Spinal cord (tissue), 10 donors: ENCODE measurements around the gene EID3. TPM values are rescaled to one million over a fixed set of nuclear protein-coding genes. Genes with fewer than 3 reads are reported as not detected.

Experiments used
- DNase-seq, 6 donors: peaks; one replicate each; pipeline versions ENCODE4 v3.0.0 to v3.0.0-alpha.2; 2013 to 2015; ENCODE audit warnings: low spot score in 6 of 6, low read depth in 4 of 6
- H3K27ac ChIP-seq: one replicate; pipeline ENCODE4 v1.5.1; 2013; ENCODE audit warnings: low read depth, low read length, control low read depth
- H3K27me3 ChIP-seq: one replicate; pipeline ENCODE4 v1.6.1; 2013; ENCODE audit warnings: low read length; ENCODE audit not compliant: control insufficient read depth, insufficient read depth
- H3K36me3 ChIP-seq: one replicate; pipeline ENCODE4 v1.6.1; 2013; ENCODE audit warnings: low read length; ENCODE audit not compliant: control insufficient read depth, insufficient read depth
- H3K4me1 ChIP-seq: one replicate; pipeline ENCODE4 v1.6.1; 2013; ENCODE audit warnings: low read length; ENCODE audit not compliant: control insufficient read depth, insufficient read depth
- H3K4me3 ChIP-seq: one replicate; pipeline ENCODE4 v1.5.1; 2013; ENCODE audit warnings: low read depth, low read length, control low read depth
- H3K9me3 ChIP-seq: one replicate; pipeline ENCODE4 v1.6.1; 2013; ENCODE audit warnings: low read length; ENCODE audit not compliant: control insufficient read depth, insufficient read depth
- WGBS: methylation state at CpG from one replicate; pipeline ENCODE4 v1.1.5; 2013; ENCODE audit warnings: missing lambda C conversion rate; ENCODE audit not compliant: insufficient coverage; 5-methylcytosine and 5-hydroxymethylcytosine counted together
- polyA plus RNA-seq, 2 donors: library from polyadenylated mRNA; unstranded; fragments of 120-200 nt; gene quantifications; one replicate each; pipeline ENCODE4 v1.2.1, GENCODE V29; 2013; ENCODE audit not compliant: insufficient read length in 2 of 2
- total RNA-seq, 2 donors: library from RNA; depleted of rRNA in 1 of 2; stranded (reverse); fragments of 120-200 nt in 1 of 2; fragments of >200 nt in 1 of 2; gene quantifications; one replicate each; pipeline versions ENCODE4 v1.2.3 to v1.2.4, GENCODE V29; 2013 to 2014
- donor health status: healthy.

The EID3 gene
- total and polyA plus RNA-seq, 4 donors: 4.3 to 6.5 (median 5.0) TPM

GRCh38 chr12:104310751-104311633, 7.5 kb downstream of the EID3 start:
- no CpG with 5 or more reads among the region's 5 CpGs for WGBS
- H3K36me3 ChIP-seq: peaks cover 18% of the 10 kb centered on the region

GRCh38 chr12:104312202-104312601, 8.7 kb downstream of the EID3 start:
- WGBS: no CpG with 5 or more reads among the region's 1 CpG
- no peaks in the 10 kb centered on the region for H3K27me3 ChIP-seq
- H3K4me3 ChIP-seq: no peak overlapping the region
- peaks cover 18% of the 10 kb centered on the region for H3K36me3 ChIP-seq
- no peak for DNase-seq
- H3K27ac ChIP-seq: no peak overlapping the region
- H3K4me1 ChIP-seq: no peaks in the 10 kb centered on the region
- no peaks in the 10 kb centered on the region for H3K9me3 ChIP-seq

More at GRCh38 chr12:104310751-104311633, 7.5 kb downstream of the EID3 start:
- Histone ChIP-seq H3K27ac (no peak overlapping the region), H3K27me3 (no peaks in the 10 kb centered on the region), H3K4me3 (no peak overlapping the region), H3K4me1 (no peaks in the 10 kb centered on the region), H3K9me3 (no peaks in the 10 kb centered on the region)
- no peak for DNase-seq

- Histone ChIP-seq H3K4me3 (no peak overlapping the region), H3K4me1 (no peaks in the 10 kb centered on the region), H3K27ac (no peak overlapping the region), H3K9me3 (no peaks in the 10 kb centered on the region), H3K36me3 (peaks cover 18% of the 10 kb centered on the region), H3K27me3 (no peaks in the 10 kb centered on the region)
- no peak for DNase-seq
- no CpG with 5 or more reads among the region's 1 CpG for WGBS
Observed at GRCh38 chr12:104312654-104313053, 9.1 kb downstream of the EID3 start.

- no peak overlapping the region for H3K4me3 ChIP-seq
- H3K36me3 ChIP-seq: peaks cover 20% of the 10 kb centered on the region
- H3K27ac ChIP-seq: no peak overlapping the region
- no peaks in the 10 kb centered on the region for H3K4me1 ChIP-seq
- DNase-seq: no peak
- H3K9me3 ChIP-seq: no peaks in the 10 kb centered on the region
- WGBS: 75% methylated on average over 3 of the region's 4 CpGs
- no peaks in the 10 kb centered on the region for H3K27me3 ChIP-seq
Observed at GRCh38 chr12:104313568-104314241, 10.2 kb downstream of the EID3 start.

GRCh38 chr12:104314242-104314614, 10.7 kb downstream of the EID3 start:
- Histone ChIP-seq H3K27ac (no peak overlapping the region), H3K36me3 (peaks cover 20% of the 10 kb centered on the region), H3K27me3 (no peaks in the 10 kb centered on the region), H3K4me3 (no peak overlapping the region), H3K4me1 (no peaks in the 10 kb centered on the region), H3K9me3 (no peaks in the 10 kb centered on the region)
- no CpG with 5 or more reads among the region's 1 CpG for WGBS
- DNase-seq: no peak

GRCh38 chr12:104315326-104316224, 12.0 kb downstream of the EID3 start:
- Histone ChIP-seq H3K27ac (no peak overlapping the region), H3K4me3 (no peak overlapping the region), H3K4me1 (no peaks in the 10 kb centered on the region), H3K9me3 (no peaks in the 10 kb centered on the region), H3K36me3 (peaks cover 17% of the 10 kb centered on the region), H3K27me3 (no peaks in the 10 kb centered on the region)
- no peak for DNase-seq
- WGBS: 91% methylated on average over 7 of the region's 10 CpGs

- H3K9me3 ChIP-seq: no peaks in the 10 kb centered on the region
- no peaks in the 10 kb centered on the region for H3K27me3 ChIP-seq
- H3K36me3 ChIP-seq: peaks cover 12% of the 10 kb centered on the region
- no peak overlapping the region for H3K27ac ChIP-seq
- H3K4me1 ChIP-seq: no peaks in the 10 kb centered on the region
- DNase-seq: no peak
- H3K4me3 ChIP-seq: no peak overlapping the region
Observed at GRCh38 chr12:104316936-104317335, 13.4 kb downstream of the EID3 start.

- H3K9me3 ChIP-seq: no peaks in the 10 kb centered on the region
- DNase-seq: no peak
- peaks cover 16% of the 10 kb centered on the region for H3K36me3 ChIP-seq
- H3K27ac ChIP-seq: no peak overlapping the region
- no peaks in the 10 kb centered on the region for H3K4me1 ChIP-seq
- no peak overlapping the region for H3K4me3 ChIP-seq
- WGBS: 80% methylated on average over 5 of the region's 7 CpGs
- H3K27me3 ChIP-seq: no peaks in the 10 kb centered on the region
Observed at GRCh38 chr12:104317538-104318210, 14.1 kb downstream of the EID3 start.

GRCh38 chr12:104319028-104319427, 15.5 kb downstream of the EID3 start:
- DNase-seq: no peak
- Histone ChIP-seq H3K4me1 (no peaks in the 10 kb centered on the region), H3K9me3 (no peaks in the 10 kb centered on the region), H3K36me3 (peaks cover 12% of the 10 kb centered on the region), H3K4me3 (no peak overlapping the region), H3K27ac (no peak overlapping the region), H3K27me3 (no peaks in the 10 kb centered on the region)
- WGBS: no CpG with 5 or more reads among the region's 1 CpG
